Fibroblast of lung (primary cell): ENCODE measurements around the gene PARP12. TPM values are rescaled to one million over a fixed set of nuclear protein-coding genes. Genes with fewer than 3 reads are reported as not detected.

ENCODE experiments used
- DNase-seq, 2 donors: peaks; one replicate each; pipeline versions ENCODE4 v3.0.0 to v3.0.0-alpha.2; 2010; ENCODE audit warnings: low read depth in 2 of 2
- H2AFZ ChIP-seq: 2 replicates; pipeline ENCODE4 v1.5.1; 2012; ENCODE audit warnings: low read length, control low read depth, inconsistent platforms
- H3K27ac ChIP-seq: 2 replicates; pipeline ENCODE4 v1.5.1; 2011; ENCODE audit warnings: low read length, control low read depth; ENCODE audit not compliant: insufficient read depth
- H3K27me3 ChIP-seq: 2 replicates; pipeline ENCODE4 v1.5.1; 2011; ENCODE audit warnings: mild to moderate bottlenecking, low read length; ENCODE audit not compliant: control insufficient read depth, insufficient read depth
- H3K36me3 ChIP-seq: 2 replicates; pipeline ENCODE4 v1.5.1; 2011; ENCODE audit warnings: low read length; ENCODE audit not compliant: control insufficient read depth, insufficient read depth
- H3K4me1 ChIP-seq: 2 replicates; pipeline ENCODE4 v1.5.1; 2011; ENCODE audit warnings: low read length; ENCODE audit not compliant: control insufficient read depth, insufficient read depth; ENCODE audit errors: extremely low read depth
- H3K4me2 ChIP-seq: 2 replicates; pipeline ENCODE4 v1.5.1; 2011; ENCODE audit warnings: low read length, control low read depth; ENCODE audit not compliant: insufficient read depth; ENCODE audit errors: extremely low read depth
- H3K4me3 ChIP-seq, 4 experiments: fragments of 200-600 bp in 1 of 4; sonication (generic) in 1 of 4; replicated peaks in 1 of 4; 2 replicates each; pipeline ENCODE4 v1.5.1; 2011 to 2016; ENCODE audit warnings: low read length in 4 of 4, low read depth in 3 of 4, mild to moderate bottlenecking in 3 of 4, control low read depth in 2 of 4, inconsistent platforms in 1 of 4, mixed read lengths in 1 of 4; ENCODE audit not compliant: insufficient read depth in 1 of 4; ENCODE audit errors: control extremely low read depth in 1 of 4
- H3K79me2 ChIP-seq: 2 replicates; pipeline ENCODE4 v1.5.1; 2012; ENCODE audit warnings: mild to moderate bottlenecking, low read length, inconsistent platforms; ENCODE audit not compliant: control insufficient read depth, insufficient read depth
- H3K9ac ChIP-seq: 2 replicates; pipeline ENCODE4 v1.5.1; 2011; ENCODE audit warnings: mild to moderate bottlenecking, low read length, control low read depth; ENCODE audit not compliant: insufficient read depth
- H3K9me3 ChIP-seq: 2 replicates; pipeline ENCODE4 v1.5.1; 2012; ENCODE audit warnings: low read depth, low read length; ENCODE audit not compliant: control insufficient read depth, insufficient read depth
- H4K20me1 ChIP-seq: 2 replicates; pipeline ENCODE4 v1.5.1; 2011; ENCODE audit warnings: low read length; ENCODE audit not compliant: control insufficient read depth, insufficient read depth; ENCODE audit errors: extremely low read depth
- CTCF ChIP-seq, 2 donors: IDR thresholded peaks in 1 of 2; conservative IDR thresholded peaks in 1 of 2; 1 replicate in 1 of 2; 2 replicates in 1 of 2; pipeline ENCODE4 v1.5.1; 2011 to 2012; ENCODE audit warnings: low read length in 2 of 2, control low read depth in 1 of 2, inconsistent platforms in 1 of 2, low read depth in 1 of 2, mild to moderate bottlenecking in 1 of 2
- EZH2 ChIP-seq: IDR thresholded peaks from 2 replicates; pipeline ENCODE4 v1.5.1; 2012; ENCODE audit warnings: low read length, control low read depth, mild to moderate bottlenecking; ENCODE audit errors: missing control alignments
- polyA plus RNA-seq, 2 donors: library from polyadenylated mRNA; depleted of rRNA in 1 of 2; stranded (reverse) in 1 of 2; unstranded in 1 of 2; fragments of >200 nt; gene quantifications; 2 replicates each; pipeline ENCODE4 v1.2.1, GENCODE V29; 2011 to 2012; ENCODE audit warnings: missing spikeins in 1 of 2
- total RNA-seq: library from RNA; depleted of rRNA; stranded (reverse); fragments of >200 nt; gene quantifications from 2 replicates; pipeline ENCODE4 v1.2.1, GENCODE V29; 2014

Gene PARP12
- total and polyA plus RNA-seq, 2 donors (not counting 1 experiment from before 2014, with no cell fraction given) = 16.9 to 24.9 TPM

- H3K4me3 ChIP-seq = no peak overlapping the region
- H3K79me2 ChIP-seq = no peaks in the 10 kb centered on the region
- no peaks in the 10 kb centered on the region for H3K9me3 ChIP-seq
- H4K20me1 ChIP-seq = no peaks in the 10 kb centered on the region
- no peak overlapping the region for H3K4me2 ChIP-seq
- H3K27ac ChIP-seq = no peak overlapping the region
- DNase-seq = no peak
- H3K9ac ChIP-seq = no peak overlapping the region
- no peaks in the 10 kb centered on the region for H3K36me3 ChIP-seq
- H3K27me3 ChIP-seq = no peaks in the 10 kb centered on the region
- peaks cover 24% of the 10 kb centered on the region for H3K4me1 ChIP-seq
- no peak overlapping the region for H2AFZ ChIP-seq
- no peak for TF ChIP-seq EZH2
- no peak for TF ChIP-seq CTCF (conservative IDR thresholded peaks at IDR 0.05 in 1 of 2, IDR thresholded peaks at IDR 0.05 in 1 of 2; ENCODE audit: low read depth in 1 of 2, low read length in 2 of 2)
These were observed 6.2 kb downstream of the PARP12 start for GRCh38 chr7:140056431-140057142.

- no peaks in the 10 kb centered on the region for H3K27me3 ChIP-seq
- no peak for DNase-seq
- no peak overlapping the region for H3K4me3 ChIP-seq
These were observed 6.9 kb downstream of the PARP12 start for GRCh38 chr7:140055833-140056232.

GRCh38 chr7:140054751-140055150 is 8.0 kb downstream of the PARP12 start:
- H2AFZ ChIP-seq = no peak overlapping the region
- no peaks in the 10 kb centered on the region for H3K9me3 ChIP-seq
- H3K4me2 ChIP-seq = no peak overlapping the region
- no peak overlapping the region for H3K27ac ChIP-seq
- no peaks in the 10 kb centered on the region for H3K27me3 ChIP-seq
- DNase-seq = no peak
- H3K9ac ChIP-seq = no peak overlapping the region
- no peaks in the 10 kb centered on the region for H4K20me1 ChIP-seq
- H3K36me3 ChIP-seq = no peaks in the 10 kb centered on the region
- no peak overlapping the region for H3K4me3 ChIP-seq
- peaks cover 8% of the 10 kb centered on the region for H3K4me1 ChIP-seq
- H3K79me2 ChIP-seq = no peaks in the 10 kb centered on the region
- TF ChIP-seq EZH2 = no peak
- no peak for TF ChIP-seq CTCF (conservative IDR thresholded peaks at IDR 0.05 in 1 of 2, IDR thresholded peaks at IDR 0.05 in 1 of 2; ENCODE audit: low read depth in 1 of 2, low read length in 2 of 2)

More at GRCh38 chr7:140055833-140056232, 6.9 kb downstream of the PARP12 start:
- no peaks in the 10 kb centered on the region for H4K20me1 ChIP-seq
- H3K4me1 ChIP-seq = peaks cover 18% of the 10 kb centered on the region
- H3K9me3 ChIP-seq = no peaks in the 10 kb centered on the region
- H3K9ac ChIP-seq = no peak overlapping the region
- no peaks in the 10 kb centered on the region for H3K36me3 ChIP-seq
- H2AFZ ChIP-seq = no peak overlapping the region
- H3K79me2 ChIP-seq = no peaks in the 10 kb centered on the region
- no peak overlapping the region for H3K4me2 ChIP-seq
- H3K27ac ChIP-seq = no peak overlapping the region
- TF ChIP-seq CTCF (conservative IDR thresholded peaks at IDR 0.05 in 1 of 2, IDR thresholded peaks at IDR 0.05 in 1 of 2; ENCODE audit: low read depth in 1 of 2, low read length in 2 of 2) = no peak
- no peak for TF ChIP-seq EZH2
